ENCODE results near the gene AIG1. TPM values are rescaled to one million over a fixed set of nuclear protein-coding genes. Genes with fewer than 3 reads are reported as not detected.
"Not testable (repeated sequence)": the region's sequence is repeated elsewhere in the genome, so short reads cannot be mapped to it uniquely, and the experiment has no call there.

The AIG1 gene
- total RNA-seq, 1 donor from 2014 or later = 32.2 TPM

- peaks cover 23% of the 10 kb centered on the region for H3K4me1 Mint-ChIP-seq (ENCODE audit: low read depth)
- no peaks in the 10 kb centered on the region for H3K9me3 Mint-ChIP-seq (ENCODE audit: low read depth)
- DNase-seq (ENCODE audit: low spot score) = no peak
- H3K27me3 Mint-ChIP-seq (ENCODE audit: low read depth) = no peaks in the 10 kb centered on the region
- peak overlapping the region; percentile 39 for H3K27ac Mint-ChIP-seq (ENCODE audit: unreplicated experiment)
- peak; percentile 71 for TF ChIP-seq CTCF (IDR thresholded peaks at IDR 0.05)
- H3K4me3 Mint-ChIP-seq (ENCODE audit: unreplicated experiment) = no peak overlapping the region
- H3K36me3 Mint-ChIP-seq (ENCODE audit: low read depth) = peaks cover 2% of the 10 kb centered on the region
These were observed 276.7 kb downstream of the AIG1 start for GRCh38 chr6:143337201-143337949.

- H3K27me3 Mint-ChIP-seq (ENCODE audit: low read depth) = no peaks in the 10 kb centered on the region
- no peak for DNase-seq (ENCODE audit: low spot score)
These were observed 278.5 kb downstream of the AIG1 start for GRCh38 chr6:143339223-143339622.

GRCh38 chr6:143345477-143345876 is 284.8 kb downstream of the AIG1 start:
- not testable (repeated sequence) for H3K27me3 Mint-ChIP-seq (ENCODE audit: low read depth); H3K27ac Mint-ChIP-seq (ENCODE audit: unreplicated experiment); H3K4me3 Mint-ChIP-seq (ENCODE audit: unreplicated experiment); H3K4me1 Mint-ChIP-seq (ENCODE audit: low read depth); DNase-seq (ENCODE audit: low spot score); H3K36me3 Mint-ChIP-seq (ENCODE audit: low read depth)
- H3K9me3 Mint-ChIP-seq (ENCODE audit: low read depth) = peaks cover 19% of the 10 kb centered on the region

More at GRCh38 chr6:143339223-143339622, 278.5 kb downstream of the AIG1 start:
- TF ChIP-seq CTCF (IDR thresholded peaks at IDR 0.05) = no peak
- Mint-ChIP-seq H3K4me3 (ENCODE audit: unreplicated experiment) (no peak overlapping the region), H3K27ac (ENCODE audit: unreplicated experiment) (no peak overlapping the region), H3K9me3 (ENCODE audit: low read depth) (peaks cover 3% of the 10 kb centered on the region), H3K36me3 (ENCODE audit: low read depth) (peaks cover 2% of the 10 kb centered on the region), H3K4me1 (ENCODE audit: low read depth) (peaks cover 21% of the 10 kb centered on the region)

- no peak overlapping the region for H3K27ac Mint-ChIP-seq (ENCODE audit: unreplicated experiment)
- no peak overlapping the region for H3K4me3 Mint-ChIP-seq (ENCODE audit: unreplicated experiment)
- no peak for DNase-seq (ENCODE audit: low spot score)
- no peaks in the 10 kb centered on the region for H3K27me3 Mint-ChIP-seq (ENCODE audit: low read depth)
- H3K9me3 Mint-ChIP-seq (ENCODE audit: low read depth) = peaks cover 22% of the 10 kb centered on the region
- peaks cover 2% of the 10 kb centered on the region for H3K36me3 Mint-ChIP-seq (ENCODE audit: low read depth)
- peaks cover 7% of the 10 kb centered on the region for H3K4me1 Mint-ChIP-seq (ENCODE audit: low read depth)
- TF ChIP-seq CTCF (IDR thresholded peaks at IDR 0.05) = no peak
These were observed 285.3 kb downstream of the AIG1 start for GRCh38 chr6:143346004-143346403.

GRCh38 chr6:143348531-143348930 is 287.8 kb downstream of the AIG1 start:
- Mint-ChIP-seq H3K4me1 (ENCODE audit: low read depth) (peaks cover 7% of the 10 kb centered on the region), H3K27ac (ENCODE audit: unreplicated experiment) (no peak overlapping the region), H3K4me3 (ENCODE audit: unreplicated experiment) (no peak overlapping the region), H3K27me3 (ENCODE audit: low read depth) (no peaks in the 10 kb centered on the region), H3K36me3 (ENCODE audit: low read depth) (peaks cover 17% of the 10 kb centered on the region), H3K9me3 (ENCODE audit: low read depth) (peaks cover 42% of the 10 kb centered on the region)
- no peak for DNase-seq (ENCODE audit: low spot score)
- no peak for TF ChIP-seq CTCF (IDR thresholded peaks at IDR 0.05)

GRCh38 chr6:143349530-143349929 is 288.8 kb downstream of the AIG1 start:
- Mint-ChIP-seq H3K4me1 (ENCODE audit: low read depth) (peaks cover 7% of the 10 kb centered on the region), H3K27me3 (ENCODE audit: low read depth) (no peaks in the 10 kb centered on the region), H3K9me3 (ENCODE audit: low read depth) (peaks cover 46% of the 10 kb centered on the region), H3K27ac (ENCODE audit: unreplicated experiment) (no peak overlapping the region), H3K4me3 (ENCODE audit: unreplicated experiment) (no peak overlapping the region), H3K36me3 (ENCODE audit: low read depth) (peaks cover 21% of the 10 kb centered on the region)
- no peak for DNase-seq (ENCODE audit: low spot score)
- TF ChIP-seq CTCF (IDR thresholded peaks at IDR 0.05) = no peak

Data from chondrocyte (in vitro differentiated cells).